Caco-2 (cell line): ENCODE measurements around the gene ALOX12B. TPM values are rescaled to one million over a fixed set of nuclear protein-coding genes. Genes with fewer than 3 reads are reported as not detected.

Experiments
- BruUV-seq: library from RNA; stranded (reverse); fragments of 400-500 nt; replicated peaks from 2 replicates; lab custom pipeline; 2021; lab: Mats Ljungman, UMichigan
- CTCF ChIA-PET: fragments of 300-600 bp; sonication (Branson Sonifier 250); formaldehyde crosslinking; loops from one replicate; lab custom pipeline; 2022; ENCODE audit warnings: antibody characterized with exemption; lab: Charles Lee
- POLR2A ChIA-PET: fragments of 300-600 bp; sonication (Branson Sonifier 250); formaldehyde crosslinking; loops from one replicate; lab custom pipeline; 2022; ENCODE audit warnings: antibody characterized with exemption; lab: Charles Lee
- DNase-seq, 2 experiments: peaks; one replicate each; pipeline versions ENCODE4 v3.0.0 to v3.0.0-alpha.2; 2020 to 2022
- H3K27me3 ChIP-seq: replicated peaks from 2 replicates; pipeline ENCODE4 v1.6.0; 2011; ENCODE audit warnings: low read length; ENCODE audit not compliant: control insufficient read depth, insufficient read depth
- H3K36me3 ChIP-seq: 2 replicates; pipeline ENCODE4 v1.5.1; 2011; ENCODE audit warnings: low read length; ENCODE audit not compliant: control insufficient read depth, insufficient read depth
- H3K4me1 ChIP-seq: fragments of 250-450 bp; sonication (Bioruptor Pico); 2 replicates; pipeline ENCODE4 v1.5.1; 2020; ENCODE audit warnings: mild to moderate bottlenecking
- H3K4me3 ChIP-seq: 2 replicates; pipeline ENCODE4 v1.5.1; 2011; ENCODE audit warnings: low read depth, mild to moderate bottlenecking, control low read depth, low read length
- H3K9me3 ChIP-seq: fragments of 250-450 bp; sonication (Bioruptor Pico); 2 replicates; pipeline ENCODE4 v1.5.1; 2020; ENCODE audit warnings: mild to moderate bottlenecking, moderate library complexity
- H3K27ac Mint-ChIP-seq: one replicate; pipeline ENCODE4 v1.8.0; 2022; ENCODE audit warnings: mixed read lengths; ENCODE audit not compliant: unreplicated experiment
- H3K27me3 Mint-ChIP-seq: one replicate; pipeline ENCODE4 v1.8.0; 2022; ENCODE audit warnings: mixed read lengths; ENCODE audit not compliant: insufficient read depth, unreplicated experiment
- H3K36me3 Mint-ChIP-seq: one replicate; pipeline ENCODE4 v1.8.0; 2022; ENCODE audit warnings: mild to moderate bottlenecking, mixed read lengths; ENCODE audit not compliant: insufficient read depth, unreplicated experiment
- H3K4me1 Mint-ChIP-seq: one replicate; pipeline ENCODE4 v1.8.0; 2022; ENCODE audit warnings: low read depth, mixed read lengths; ENCODE audit not compliant: unreplicated experiment
- H3K4me3 Mint-ChIP-seq: one replicate; pipeline ENCODE4 v1.8.0; 2022; ENCODE audit warnings: mild to moderate bottlenecking, moderate library complexity, mixed read lengths; ENCODE audit not compliant: unreplicated experiment
- H3K9me3 Mint-ChIP-seq: one replicate; pipeline ENCODE4 v1.8.0; 2022; ENCODE audit warnings: mixed read lengths; ENCODE audit not compliant: unreplicated experiment
- intact Hi-C: fragments of 100-400 bp; cut with micrococcal nuclease; formaldehyde crosslinking; loops from one replicate; pipeline ENCODE4 v1.10.0; 2022; ENCODE audit not compliant: unreplicated experiment
- total RNA-seq: library from RNA; stranded (reverse); gene quantifications from 2 replicates; pipeline ENCODE4 v1.2.3, GENCODE V29; 2022
- TF ChIP-seq, protein P1 (sequence below), 2 experiments: fragments of 200-600 bp in 1 of 2; IDR thresholded peaks; 1 replicate in 1 of 2; 2 replicates in 1 of 2; pipeline versions ENCODE4 v1.5.1 to v1.8.0; 2011 to 2022; ENCODE audit warnings: antibody characterized with exemption in 1 of 2, control low read depth in 1 of 2, inconsistent platforms in 1 of 2, low read depth in 1 of 2, low read length in 1 of 2, mild to moderate bottlenecking in 1 of 2, moderate library complexity in 1 of 2; ENCODE audit not compliant: insufficient read depth in 1 of 2, severe bottlenecking in 1 of 2, unreplicated experiment in 1 of 2

ALOX12B gene
- total RNA-seq, 1 experiment from 2014 or later, result 0.34 TPM

DNA sequence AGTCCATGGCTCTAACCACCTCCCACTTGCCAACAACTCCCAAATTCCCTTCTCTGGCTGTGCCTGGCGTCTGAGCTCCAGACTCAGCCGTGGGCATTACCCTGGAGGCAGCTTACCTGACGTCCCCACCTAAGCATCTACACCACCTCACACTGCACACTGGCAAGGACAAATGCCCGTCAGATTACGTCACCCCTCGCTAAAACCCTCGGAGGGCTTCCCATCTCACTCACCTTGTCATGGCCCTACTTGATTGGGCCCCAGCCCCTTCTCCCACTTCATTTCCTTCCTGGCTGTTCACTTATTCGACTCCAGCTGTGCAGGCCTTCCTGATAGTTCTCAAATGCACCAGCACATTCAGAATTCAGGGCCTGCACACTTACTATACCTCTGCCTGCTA, 17.4 kb upstream of the ALOX12B start:
- H3K4me3 Mint-ChIP-seq, result no peak overlapping the region
- no peaks in the 10 kb centered on the region for H3K27me3 ChIP-seq
- H3K27me3 Mint-ChIP-seq, result no peaks in the 10 kb centered on the region

DNA sequence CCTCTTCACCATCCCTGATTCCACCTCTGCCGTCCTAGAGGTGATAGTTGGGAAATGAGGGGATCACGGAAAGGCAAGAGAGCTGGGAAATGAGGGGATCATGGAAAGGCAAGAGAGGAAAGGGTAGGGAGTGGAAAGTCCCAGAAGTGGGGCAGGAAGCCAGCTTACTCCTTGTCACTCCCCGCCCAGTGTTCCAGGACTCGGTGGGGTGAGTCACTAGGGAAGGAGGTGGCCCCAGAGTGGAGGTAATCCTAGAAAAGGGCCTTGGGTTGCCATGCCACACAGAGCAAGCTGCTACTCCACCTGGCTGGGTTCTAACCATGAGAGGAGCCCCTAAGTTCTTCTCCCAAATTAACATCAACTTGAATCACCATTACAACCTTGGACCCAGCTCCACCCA, 16.0 kb upstream of the ALOX12B start:
- Histone ChIP-seq H3K4me3 (no peak overlapping the region), H3K4me1 (no peaks in the 10 kb centered on the region), H3K36me3 (no peaks in the 10 kb centered on the region), H3K27me3 (no peaks in the 10 kb centered on the region), H3K9me3 (no peaks in the 10 kb centered on the region)
- no peak for DNase-seq
- ChIA-PET CTCF (interaction anchor here (0.5 kb wide), 1 partner anchor 360 kb away, joined by 7 read pairs; no protein-coding TSS in a partner anchor), POLR2A (no interaction called here)
- Mint-ChIP-seq H3K4me1 (peaks cover 6% of the 10 kb centered on the region), H3K4me3 (no peak overlapping the region), H3K27me3 (no peaks in the 10 kb centered on the region), H3K27ac (no peak overlapping the region), H3K36me3 (no peaks in the 10 kb centered on the region), H3K9me3 (no peaks in the 10 kb centered on the region)
- TF ChIP-seq, protein P1, sequence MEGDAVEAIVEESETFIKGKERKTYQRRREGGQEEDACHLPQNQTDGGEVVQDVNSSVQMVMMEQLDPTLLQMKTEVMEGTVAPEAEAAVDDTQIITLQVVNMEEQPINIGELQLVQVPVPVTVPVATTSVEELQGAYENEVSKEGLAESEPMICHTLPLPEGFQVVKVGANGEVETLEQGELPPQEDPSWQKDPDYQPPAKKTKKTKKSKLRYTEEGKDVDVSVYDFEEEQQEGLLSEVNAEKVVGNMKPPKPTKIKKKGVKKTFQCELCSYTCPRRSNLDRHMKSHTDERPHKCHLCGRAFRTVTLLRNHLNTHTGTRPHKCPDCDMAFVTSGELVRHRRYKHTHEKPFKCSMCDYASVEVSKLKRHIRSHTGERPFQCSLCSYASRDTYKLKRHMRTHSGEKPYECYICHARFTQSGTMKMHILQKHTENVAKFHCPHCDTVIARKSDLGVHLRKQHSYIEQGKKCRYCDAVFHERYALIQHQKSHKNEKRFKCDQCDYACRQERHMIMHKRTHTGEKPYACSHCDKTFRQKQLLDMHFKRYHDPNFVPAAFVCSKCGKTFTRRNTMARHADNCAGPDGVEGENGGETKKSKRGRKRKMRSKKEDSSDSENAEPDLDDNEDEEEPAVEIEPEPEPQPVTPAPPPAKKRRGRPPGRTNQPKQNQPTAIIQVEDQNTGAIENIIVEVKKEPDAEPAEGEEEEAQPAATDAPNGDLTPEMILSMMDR (IDR thresholded peaks at IDR 0.05; ENCODE audit: insufficient read depth in 1 of 2, low read depth in 1 of 2, low read length in 1 of 2, severe bottlenecking in 1 of 2, unreplicated experiment in 1 of 2), result no peak
- BruUV-seq, result no TSS peak
- intact Hi-C loops, result no loop called here

More for the DNA sequence above, 17.4 kb upstream of the ALOX12B start:
- ChIA-PET CTCF (no interaction called here), POLR2A (no interaction called here)
- Mint-ChIP-seq H3K9me3 (no peaks in the 10 kb centered on the region), H3K27ac (no peak overlapping the region), H3K4me1 (peaks cover 6% of the 10 kb centered on the region), H3K36me3 (no peaks in the 10 kb centered on the region)
- no peak for DNase-seq
- TF ChIP-seq, protein P1 (IDR thresholded peaks at IDR 0.05; ENCODE audit: insufficient read depth in 1 of 2, low read depth in 1 of 2, low read length in 1 of 2, severe bottlenecking in 1 of 2, unreplicated experiment in 1 of 2), result no peak
- Histone ChIP-seq H3K36me3 (no peaks in the 10 kb centered on the region), H3K4me1 (no peaks in the 10 kb centered on the region), H3K4me3 (no peak overlapping the region), H3K9me3 (no peaks in the 10 kb centered on the region)
- BruUV-seq, result no TSS peak
- intact Hi-C loops, result no loop called here

DNA sequence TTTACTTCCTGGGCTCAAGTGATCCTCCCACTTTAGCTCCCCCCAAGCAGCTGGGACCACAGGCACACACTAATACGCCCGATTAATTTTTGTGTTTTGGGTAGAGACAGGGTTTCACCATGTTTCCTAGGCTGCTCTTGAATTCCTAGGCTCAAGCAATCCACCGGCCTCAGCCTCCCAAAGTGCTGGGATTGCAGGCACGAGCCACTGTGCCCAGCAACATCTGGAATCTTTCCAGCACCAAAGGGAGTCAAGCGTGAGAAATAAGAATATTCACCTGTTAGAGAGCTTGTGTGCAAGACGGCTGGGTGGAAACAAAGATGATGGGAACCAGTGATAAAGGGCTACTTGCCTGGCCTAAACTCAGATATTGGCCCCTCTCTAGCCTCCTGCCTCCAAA, 14.2 kb upstream of the ALOX12B start:
- BruUV-seq, result no TSS peak
- H3K27me3 ChIP-seq, result no peaks in the 10 kb centered on the region
- H3K9me3 Mint-ChIP-seq, result no peaks in the 10 kb centered on the region
- H3K9me3 ChIP-seq, result no peaks in the 10 kb centered on the region
- intact Hi-C loops, result no loop called here
- no peak for DNase-seq
- H3K4me3 ChIP-seq, result no peak overlapping the region
- H3K27ac Mint-ChIP-seq, result no peak overlapping the region
- TF ChIP-seq, protein P1 (IDR thresholded peaks at IDR 0.05; ENCODE audit: insufficient read depth in 1 of 2, low read depth in 1 of 2, low read length in 1 of 2, severe bottlenecking in 1 of 2, unreplicated experiment in 1 of 2), result no peak
- H3K4me1 Mint-ChIP-seq, result peaks cover 6% of the 10 kb centered on the region
- no peaks in the 10 kb centered on the region for H3K4me1 ChIP-seq
- no peak overlapping the region for H3K4me3 Mint-ChIP-seq
- POLR2A ChIA-PET, result no interaction called here
- no peaks in the 10 kb centered on the region for H3K36me3 Mint-ChIP-seq
- CTCF ChIA-PET, result interaction anchor here (0.7 kb wide), 1 partner anchor 10 kb away, joined by 3 read pairs; no protein-coding TSS in a partner anchor
- H3K36me3 ChIP-seq, result no peaks in the 10 kb centered on the region
- H3K27me3 Mint-ChIP-seq, result no peaks in the 10 kb centered on the region
